UCSD-AML1 (cell line): ENCODE measurements around the gene ODF4.
A peak's percentile ranks its signal among the peaks of the same experiment; 100 is the strongest.

ENCODE experiments used
- DNase-seq: peaks from one replicate; lab custom pipeline; 2025; ENCODE audit not compliant: unreplicated experiment; lab: John Stamatoyannopoulos, UW

Gene ODF4

GRCh38 chr17:8339540-8339939 lies at the start of gene ODF4:
TSS of gene ODF4 (plus strand) at chr17:8339840. CDS start at chr17:8340052, 212 bp downstream.
- no peak for DNase-seq

GRCh38 chr17:8290043-8290442 lies 49.6 kb upstream of the ODF4 start:
- DNase-seq: no peak

- no peak for DNase-seq
Measured at GRCh38 chr17:8292639-8293395, 46.8 kb upstream of the ODF4 start.

GRCh38 chr17:8294361-8294760 lies 45.3 kb upstream of the ODF4 start:
- no peak for DNase-seq

GRCh38 chr17:8294814-8295316 lies 44.8 kb upstream of the ODF4 start:
- no peak for DNase-seq

- no peak for DNase-seq
Measured at GRCh38 chr17:8300226-8300625, 39.4 kb upstream of the ODF4 start.

- DNase-seq: peak; percentile 48
Measured at GRCh38 chr17:8300627-8301242, 38.9 kb upstream of the ODF4 start.

- no peak for DNase-seq
Measured at GRCh38 chr17:8310601-8311123, 29.0 kb upstream of the ODF4 start.

GRCh38 chr17:8311131-8311790 lies 28.4 kb upstream of the ODF4 start:
- no peak for DNase-seq

- DNase-seq: no peak
Measured at GRCh38 chr17:8312251-8312650, 27.4 kb upstream of the ODF4 start.

GRCh38 chr17:8312726-8313600 lies 26.7 kb upstream of the ODF4 start:
- no peak for DNase-seq

GRCh38 chr17:8314797-8315763 lies 24.6 kb upstream of the ODF4 start:
- DNase-seq: no peak

GRCh38 chr17:8315764-8316217 lies 23.8 kb upstream of the ODF4 start:
- DNase-seq: no peak

- DNase-seq: no peak
Measured at GRCh38 chr17:8318010-8318935, 21.4 kb upstream of the ODF4 start.

GRCh38 chr17:8320262-8320661 lies 19.4 kb upstream of the ODF4 start:
- DNase-seq: no peak

- no peak for DNase-seq
Measured at GRCh38 chr17:8320990-8321389, 18.6 kb upstream of the ODF4 start.

- no peak for DNase-seq
Measured at GRCh38 chr17:8322061-8322460, 17.6 kb upstream of the ODF4 start.

- no peak for DNase-seq
Measured at GRCh38 chr17:8324132-8324531, 15.5 kb upstream of the ODF4 start.
